Brain pericyte (primary cell): Measurements from ENCODE around the gene RPL15.
A peak's percentile ranks its signal among the peaks of the same experiment; 100 is the strongest.
"Not testable (repeated sequence)": the region's sequence is repeated elsewhere in the genome, so short reads cannot be mapped to it uniquely, and the experiment has no call there.

Experiments
- DNase-seq: peaks from one replicate; pipeline ENCODE4 v3.0.0-alpha.2; 2012; ENCODE audit warnings: low read depth, low spot score

Gene RPL15

DNA sequence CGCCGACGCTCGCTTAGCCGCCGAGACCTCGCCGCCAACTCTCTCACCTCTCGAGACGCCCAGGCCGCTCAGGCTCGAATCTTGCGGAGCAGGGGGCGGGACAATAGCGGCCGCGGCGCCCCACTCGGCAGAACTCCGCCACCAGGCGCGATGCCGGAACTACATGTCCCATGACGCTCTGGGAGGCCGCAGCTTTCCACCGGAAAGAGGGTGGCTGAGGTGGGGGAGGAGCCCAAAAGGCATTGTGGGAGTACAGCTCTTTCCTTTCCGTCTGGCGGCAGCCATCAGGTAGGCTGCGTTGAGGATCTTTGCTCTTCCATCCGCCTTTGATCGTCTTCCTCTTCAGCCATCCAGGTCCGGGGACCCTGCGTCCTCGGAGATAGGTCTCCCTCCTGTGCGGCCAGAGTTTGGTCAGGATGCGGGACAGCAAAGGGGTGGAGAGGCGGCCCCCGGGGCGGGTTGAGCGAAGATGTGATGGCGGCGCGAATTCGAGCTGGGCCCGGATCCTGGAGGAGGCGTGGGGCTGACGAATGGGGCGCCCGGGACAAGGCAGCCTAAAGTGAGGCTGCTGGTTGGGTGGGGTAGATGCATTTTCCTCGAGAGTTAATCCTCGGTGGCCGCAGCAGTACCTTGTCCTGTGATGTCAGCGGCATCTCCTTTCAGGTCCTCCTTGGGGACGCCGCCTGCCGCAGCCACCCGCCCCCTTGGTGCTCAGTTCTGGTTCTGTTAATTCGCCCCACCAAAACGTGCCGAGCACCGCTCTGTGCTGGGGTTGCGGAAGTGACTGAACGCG is at the start of gene RPL15, which contains the start of gene NKIRAS1:
Gene RPL15 (plus strand): TSS at position 247 of the 793 bp plus-strand sequence. CDS start 728 bp downstream, outside the sequence.
Gene NKIRAS1 (minus strand): TSS at position 105 of the 793 bp plus-strand sequence. CDS start 6,086 bp downstream, outside the sequence.
- peak; percentile 82 for DNase-seq

DNA sequence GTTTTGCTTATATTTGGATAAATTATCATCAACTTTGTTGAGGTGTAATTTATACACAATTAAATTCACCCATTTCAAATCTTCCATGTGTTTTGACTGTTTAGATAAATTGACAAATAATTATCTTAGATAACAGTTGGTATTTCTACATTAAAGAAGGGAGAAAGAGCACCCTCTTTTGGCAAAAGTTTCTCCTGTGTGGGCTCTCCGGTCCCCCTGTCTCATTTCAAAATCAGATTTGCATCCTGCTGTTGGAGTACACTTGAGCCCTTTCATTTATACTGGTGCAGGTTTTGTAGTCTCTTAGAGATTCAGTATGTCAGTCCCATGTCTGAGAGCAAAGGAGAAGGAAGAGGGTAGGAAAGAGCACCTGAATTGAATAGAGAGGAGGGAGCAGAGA is 49.5 kb upstream of the RPL15 start:
- DNase-seq: no peak

DNA sequence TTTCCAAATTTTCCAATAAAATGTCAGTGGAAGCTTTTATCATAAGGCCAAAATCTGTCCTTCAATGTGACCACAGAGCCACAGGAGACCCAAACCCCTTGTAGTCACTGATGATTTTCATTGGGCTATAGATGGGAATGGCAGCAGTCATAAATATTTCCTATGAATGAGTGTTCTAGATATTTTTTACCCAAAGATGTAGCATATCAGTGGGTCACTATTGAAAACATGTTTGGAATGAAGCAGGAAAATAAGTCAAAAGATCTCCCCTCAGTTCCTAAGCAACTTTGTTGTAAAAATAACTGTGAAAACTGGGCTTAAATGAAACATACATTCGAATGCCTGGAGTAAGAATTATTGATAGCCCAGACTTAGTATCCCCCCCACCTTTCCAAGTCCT is 49.1 kb upstream of the RPL15 start:
- no peak for DNase-seq

DNA sequence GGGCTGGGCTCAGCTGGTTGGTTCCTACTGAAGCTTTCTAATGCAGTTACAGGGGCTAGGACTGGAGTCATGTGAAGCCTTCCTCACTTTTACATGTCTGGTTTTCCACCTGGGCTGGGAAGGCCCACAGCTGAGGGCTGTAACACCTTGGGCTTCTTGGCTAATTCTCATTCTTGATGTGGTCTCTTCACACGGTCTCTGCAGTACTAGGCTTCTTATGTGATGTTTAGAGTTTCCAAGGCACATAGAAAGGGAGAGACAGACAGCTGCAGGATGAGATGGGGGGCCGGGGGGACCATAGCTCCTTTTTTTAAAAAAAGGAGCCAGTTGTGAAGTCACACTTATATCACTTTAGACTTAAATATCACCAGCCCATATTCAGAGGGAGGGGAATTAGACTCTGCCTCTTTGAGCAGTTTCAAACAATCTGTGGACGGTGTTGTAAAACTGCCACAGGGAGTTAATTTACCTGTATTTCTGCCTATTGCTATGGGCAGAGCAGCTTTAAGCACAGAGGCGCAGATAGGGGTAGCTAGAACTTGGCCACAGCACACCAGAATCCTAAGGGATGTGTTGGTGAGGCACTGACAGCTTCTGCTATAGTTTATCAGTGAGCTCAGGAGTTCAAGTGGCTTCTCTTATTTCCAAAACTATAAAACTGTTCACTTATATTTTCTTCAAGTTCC is 46.8 kb upstream of the RPL15 start:
- no peak for DNase-seq

DNA sequence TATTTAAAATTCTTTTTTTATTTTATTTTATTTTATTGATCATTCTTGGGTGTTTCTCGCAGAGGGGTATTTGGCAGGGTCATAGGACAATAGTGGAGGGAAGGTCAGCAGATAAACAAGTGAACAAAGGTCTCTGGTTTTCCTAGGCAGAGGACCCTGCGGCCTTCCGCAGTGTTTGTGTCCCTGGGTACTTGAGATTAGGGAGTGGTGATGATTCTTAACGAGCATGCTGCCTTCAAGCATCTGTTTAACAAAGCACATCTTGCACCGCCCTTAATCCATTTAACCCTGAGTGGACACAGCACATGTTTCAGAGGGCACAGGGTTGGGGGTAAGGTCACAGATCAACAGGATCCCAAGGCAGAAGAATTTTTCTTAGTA is 46.3 kb upstream of the RPL15 start:
- not testable (repeated sequence) for DNase-seq

DNA sequence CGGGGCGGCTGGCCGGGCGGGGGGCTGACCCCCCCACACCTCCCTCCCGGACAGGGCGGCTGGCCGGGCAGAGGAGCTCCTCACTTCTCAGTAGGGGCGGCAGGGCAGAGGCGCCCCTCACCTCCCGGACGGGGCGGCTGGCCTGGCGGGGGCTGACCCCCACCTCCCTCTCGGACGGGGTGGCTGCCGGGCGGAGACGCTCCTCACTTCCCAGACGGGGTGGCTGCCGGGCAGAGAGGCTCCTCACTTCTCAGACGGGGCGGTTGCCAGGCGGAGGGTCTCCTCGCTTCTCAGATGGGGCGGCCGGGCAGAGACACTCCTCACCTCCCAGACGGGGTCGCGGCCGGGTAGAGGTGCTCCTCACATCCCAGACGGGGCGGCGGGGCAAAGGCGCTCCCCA is 45.6 kb upstream of the RPL15 start:
- not testable (repeated sequence) for DNase-seq

DNA sequence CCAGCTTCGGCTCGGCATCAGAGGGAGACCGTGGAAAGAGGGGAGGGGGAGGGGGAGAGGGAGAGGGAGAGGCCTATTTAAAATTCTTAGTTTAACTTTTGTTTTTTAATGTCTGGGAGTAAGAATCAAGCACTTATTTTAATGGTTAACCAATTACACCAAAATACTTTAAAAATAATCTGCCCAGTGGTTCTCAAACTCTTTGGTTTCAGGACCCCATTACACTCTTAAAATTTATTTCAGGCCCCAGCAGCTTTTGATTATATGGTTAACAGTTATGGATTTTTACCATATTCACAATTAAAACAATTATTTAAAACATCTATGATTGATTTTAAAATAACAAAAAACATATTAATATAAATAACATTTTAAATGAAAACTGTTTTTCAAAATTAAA is 44.6 kb upstream of the RPL15 start:
- DNase-seq: no peak

DNA sequence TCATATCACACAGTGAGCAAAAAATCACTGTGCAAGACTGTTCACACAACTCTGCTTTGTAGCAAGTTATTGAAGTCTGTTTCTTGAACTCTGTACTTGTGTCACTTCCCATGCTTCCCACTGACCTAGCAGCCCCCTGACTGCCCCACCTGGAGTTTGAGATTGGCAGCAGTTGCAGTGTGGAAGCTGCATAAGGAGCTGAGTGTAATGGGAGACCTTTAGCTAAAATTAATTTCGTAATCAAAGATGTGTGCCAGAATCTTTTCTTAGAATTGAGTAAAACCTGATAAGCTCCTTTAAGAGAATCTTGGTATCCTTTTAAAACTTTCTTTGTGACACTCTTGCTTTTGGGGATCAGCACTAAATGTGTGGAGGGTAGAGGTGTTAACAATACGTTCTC is 43.0 kb upstream of the RPL15 start:
- DNase-seq: no peak

DNA sequence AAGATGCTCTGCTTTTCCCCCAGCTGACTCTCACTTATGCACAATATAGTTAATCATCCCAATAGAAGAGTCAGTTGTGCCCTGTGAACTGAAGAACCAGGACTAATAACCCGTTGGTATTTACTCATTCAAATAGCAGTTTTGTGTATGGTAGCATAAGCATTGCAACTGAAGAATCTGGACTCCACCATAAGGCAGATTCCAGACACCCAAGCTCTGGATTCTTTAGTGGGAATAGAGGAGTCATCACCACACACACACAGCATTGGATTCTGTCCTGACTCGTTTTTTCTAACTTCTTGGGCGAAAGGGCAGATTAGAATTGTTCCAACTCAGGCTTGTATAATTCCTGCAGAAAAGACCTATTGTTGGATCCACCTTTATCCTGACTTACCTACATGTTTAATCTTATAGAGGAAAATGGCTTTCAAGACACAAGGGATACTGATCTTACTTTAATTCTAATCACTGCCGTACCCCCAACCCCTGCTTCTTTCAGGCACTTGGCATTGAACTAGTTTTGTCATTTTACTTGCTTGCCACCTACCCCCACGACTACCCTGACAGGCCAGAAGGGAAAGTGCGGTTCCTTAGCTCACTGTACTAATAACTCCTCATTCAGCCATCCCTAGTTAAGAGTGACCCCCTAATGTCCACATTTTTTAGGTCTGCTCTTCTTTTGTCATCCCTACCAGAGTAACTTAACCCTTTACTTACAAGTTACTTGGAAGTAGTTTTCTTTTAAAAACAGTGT is 42.4 kb upstream of the RPL15 start:
- no peak for DNase-seq

DNA sequence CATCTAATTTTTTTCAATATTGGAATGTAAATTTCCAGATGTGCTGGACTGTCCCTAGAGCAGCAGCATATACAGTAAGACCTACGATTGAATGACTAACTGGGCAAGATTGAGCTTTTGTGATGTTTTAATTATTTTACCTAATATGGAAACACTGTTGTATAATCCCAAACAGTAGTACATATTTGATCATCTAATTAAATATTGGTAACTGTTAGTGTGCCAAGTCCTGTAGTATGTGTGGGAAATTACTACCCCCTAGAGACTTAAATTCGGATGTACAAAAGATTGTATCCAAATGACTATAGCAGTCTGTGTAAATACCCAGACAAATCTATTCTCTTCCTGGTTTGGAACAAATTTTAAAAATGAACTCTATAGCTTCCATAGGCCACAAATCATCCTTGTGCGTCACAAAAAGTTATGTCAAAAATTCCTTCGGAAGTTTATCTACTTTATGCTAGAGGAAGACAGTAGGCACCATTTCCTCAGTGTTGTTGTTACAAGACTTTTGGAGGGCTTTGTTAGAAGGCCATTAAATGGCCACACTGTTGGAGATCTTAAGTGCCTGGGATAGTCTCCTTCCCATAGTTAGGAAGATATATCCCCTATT is 41.7 kb upstream of the RPL15 start:
- no peak for DNase-seq

DNA sequence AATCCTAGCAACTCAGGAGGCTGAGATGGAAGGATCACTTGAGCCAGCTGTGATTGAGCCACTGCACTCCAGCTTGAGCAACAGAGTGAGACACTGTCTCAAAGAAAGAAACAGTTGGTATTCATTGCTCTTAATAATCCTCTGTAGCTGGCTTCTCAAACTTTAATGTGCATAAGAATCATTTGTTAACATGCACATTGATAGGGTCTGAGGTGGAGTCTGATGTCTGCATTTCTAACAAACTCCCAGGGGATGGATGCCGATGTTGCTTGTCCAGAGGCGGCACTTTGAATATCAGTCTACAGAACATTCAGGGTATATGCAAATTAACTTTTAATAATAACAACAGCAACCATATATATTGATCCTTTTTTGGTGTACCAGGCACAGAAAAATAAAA is 40.0 kb upstream of the RPL15 start:
- DNase-seq: no peak

DNA sequence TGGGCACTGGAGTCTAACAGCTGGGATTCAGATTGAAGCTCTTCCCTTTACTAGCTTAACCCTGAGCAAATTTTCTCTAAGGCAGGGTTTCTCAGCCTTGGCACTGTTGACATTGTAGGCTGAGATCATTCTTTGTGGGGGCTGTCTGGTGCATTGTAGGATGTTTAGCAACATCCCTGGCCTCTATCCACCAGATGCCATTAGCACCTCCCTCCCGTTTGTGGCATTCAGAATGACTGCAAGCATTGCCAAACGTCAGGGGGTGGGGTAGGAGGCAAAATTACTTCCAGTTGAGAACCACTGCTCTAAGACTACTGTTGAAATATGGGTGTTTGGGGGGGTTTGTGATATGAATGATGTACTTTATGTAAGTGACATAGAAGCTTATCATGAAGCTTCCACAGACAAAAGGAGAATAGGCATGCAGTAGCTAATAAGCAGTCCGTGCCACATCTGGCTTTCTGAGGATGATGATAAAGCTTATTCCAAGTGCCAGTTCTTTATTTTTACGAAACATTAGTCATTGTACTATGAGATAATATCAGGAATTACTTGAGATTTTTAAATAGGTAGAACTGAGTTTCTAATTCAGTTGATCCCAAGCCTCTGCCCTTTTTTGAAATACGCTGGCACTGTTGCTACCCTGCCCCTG is 39.5 kb upstream of the RPL15 start:
- DNase-seq: peak; percentile 18

DNA sequence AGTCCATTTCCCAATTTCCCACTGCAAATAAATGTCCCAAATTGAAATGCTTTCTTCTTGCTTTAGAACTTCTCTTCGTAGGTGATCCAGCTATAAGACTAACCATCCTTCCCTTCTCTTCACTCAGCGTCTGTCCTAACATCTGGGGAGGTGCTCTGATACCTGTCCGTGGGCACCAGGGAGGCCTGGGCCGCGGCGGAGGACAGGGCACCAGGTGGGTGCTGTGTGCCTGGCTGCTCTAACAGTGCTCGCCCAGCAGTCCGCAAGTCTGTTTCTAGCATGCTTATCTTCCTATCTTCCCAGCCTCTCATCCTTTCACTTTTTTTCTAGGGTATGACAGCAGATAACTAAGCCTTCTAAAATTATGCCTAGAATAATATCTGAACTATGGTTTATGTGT is 37.4 kb upstream of the RPL15 start:
- DNase-seq: no peak

DNA sequence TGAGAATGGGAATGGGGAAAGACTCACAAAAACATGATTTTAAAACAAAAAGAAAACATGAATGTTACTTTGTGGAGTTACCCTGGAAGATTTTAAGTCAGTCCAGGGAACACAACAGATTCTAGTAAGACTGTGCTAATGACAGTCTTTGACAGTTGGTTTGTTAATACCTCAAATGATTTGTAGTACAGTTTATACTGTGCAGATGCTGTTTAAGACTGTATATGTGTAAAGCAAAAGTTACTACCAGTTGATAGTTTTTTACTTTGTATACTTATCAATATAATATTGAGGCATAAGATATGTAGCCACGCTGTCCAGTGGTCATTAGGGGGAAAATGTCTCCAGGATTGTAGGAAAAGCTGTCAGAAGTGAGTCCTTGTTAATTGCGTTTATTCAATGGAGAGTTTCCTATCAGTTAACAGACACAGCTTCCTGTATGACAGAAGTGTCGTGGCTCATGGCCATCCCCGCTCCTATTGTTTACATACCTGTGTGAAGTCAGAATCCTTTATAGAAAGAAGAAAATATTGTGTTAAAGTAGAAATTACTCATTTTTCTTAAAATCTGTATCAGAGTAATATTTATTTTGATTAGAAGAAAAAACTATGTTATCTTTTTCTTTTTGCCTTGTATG is 36.1 kb upstream of the RPL15 start:
- no peak for DNase-seq

DNA sequence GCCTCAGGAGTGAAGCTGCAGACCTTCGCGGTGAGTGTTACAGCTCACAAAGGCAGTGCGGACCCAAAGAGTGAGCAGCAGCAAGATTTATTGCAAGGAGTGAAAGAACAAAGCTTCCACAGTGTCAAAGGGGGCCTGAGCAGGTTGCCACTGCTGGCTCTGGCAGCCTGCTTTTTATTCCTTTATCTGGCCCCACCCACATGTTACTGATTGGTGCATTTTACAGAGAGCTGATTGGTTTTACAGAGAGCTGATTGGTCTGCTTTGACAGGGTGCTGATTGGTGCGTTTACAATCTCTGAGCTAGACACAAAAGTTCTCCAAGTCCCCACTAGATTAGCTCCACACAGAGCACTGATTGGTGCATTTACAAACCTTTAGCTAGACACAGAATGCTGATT is 34.9 kb upstream of the RPL15 start:
- DNase-seq: not testable (repeated sequence)

DNA sequence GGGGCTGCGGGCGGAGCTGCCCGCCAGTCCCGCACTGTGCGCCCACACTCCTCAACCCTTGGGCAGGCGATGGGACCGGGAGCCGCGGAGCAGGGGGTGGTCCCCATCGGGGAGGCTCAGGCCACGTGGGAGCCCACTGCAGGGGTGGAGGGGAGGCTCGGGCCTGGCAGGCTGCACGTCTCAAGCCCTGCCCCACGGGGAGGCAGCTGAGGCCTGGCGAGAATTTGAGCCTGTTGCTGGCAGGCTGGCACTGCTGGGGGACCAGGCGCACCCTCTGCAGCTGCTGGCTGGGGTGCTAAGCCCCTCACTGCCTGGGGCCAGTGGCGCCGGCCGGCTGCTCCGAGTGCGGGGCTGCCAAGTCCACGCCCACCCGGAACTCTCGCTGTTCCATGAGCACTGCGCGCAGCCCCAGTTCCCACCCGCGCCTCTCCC is 34.4 kb upstream of the RPL15 start:
- DNase-seq: no peak

DNA sequence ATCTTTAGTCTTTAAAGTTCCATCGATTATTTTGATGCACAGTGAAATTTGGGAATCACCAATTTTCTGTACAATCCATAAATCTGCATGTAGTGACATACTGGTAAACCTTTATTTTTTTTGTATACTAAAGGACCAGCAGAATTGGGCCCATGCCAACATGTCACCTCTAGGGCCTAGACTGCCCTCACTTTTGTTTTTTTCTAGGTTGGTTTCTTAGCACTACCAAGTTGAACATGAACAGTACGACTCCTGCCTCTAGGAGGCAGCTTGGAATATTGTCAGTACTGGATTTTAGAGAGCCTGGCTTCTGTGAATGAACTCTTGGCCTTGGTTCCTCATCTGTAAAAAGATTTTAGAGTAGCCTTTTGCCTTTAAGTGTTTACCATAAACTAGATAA is 32.5 kb upstream of the RPL15 start:
- no peak for DNase-seq

DNA sequence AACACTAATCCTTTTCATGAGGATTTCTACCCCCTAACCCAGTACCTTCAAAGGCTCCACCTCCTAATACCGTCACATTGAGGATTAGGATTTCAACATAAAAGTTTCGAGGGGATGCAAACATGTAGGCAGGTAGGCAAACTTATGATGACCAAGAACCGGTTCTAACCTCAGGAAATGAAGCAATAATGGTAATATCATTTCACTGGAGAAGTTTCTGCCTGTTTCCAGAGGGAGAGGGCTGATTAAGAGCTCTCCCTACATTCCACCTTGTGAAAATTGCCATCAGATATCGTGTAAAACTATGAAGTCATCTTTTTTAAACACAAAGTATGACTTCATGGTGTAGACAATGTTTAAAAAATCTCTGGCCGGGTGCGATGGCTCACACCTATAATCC is 31.7 kb upstream of the RPL15 start:
- DNase-seq: no peak

DNA sequence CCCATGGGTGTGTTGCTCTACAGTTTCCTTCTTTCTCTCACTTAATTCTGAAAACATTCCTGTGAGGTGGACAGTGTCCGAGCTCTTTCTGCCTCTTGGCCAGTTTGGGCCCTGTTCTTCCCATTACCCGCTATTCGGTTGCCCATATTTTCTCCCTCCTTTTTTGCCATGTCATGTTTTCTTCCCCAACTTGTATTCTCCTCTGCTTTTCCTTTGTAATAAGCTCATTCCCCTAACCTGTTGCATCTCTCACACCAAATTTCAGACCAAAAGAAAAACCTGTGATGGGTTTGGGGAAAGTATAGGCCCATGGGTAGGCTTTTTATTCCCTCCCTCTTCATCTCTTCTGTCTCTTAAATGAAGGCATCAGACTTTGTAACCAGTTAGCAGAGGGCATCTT is 30.6 kb upstream of the RPL15 start:
- no peak for DNase-seq

DNA sequence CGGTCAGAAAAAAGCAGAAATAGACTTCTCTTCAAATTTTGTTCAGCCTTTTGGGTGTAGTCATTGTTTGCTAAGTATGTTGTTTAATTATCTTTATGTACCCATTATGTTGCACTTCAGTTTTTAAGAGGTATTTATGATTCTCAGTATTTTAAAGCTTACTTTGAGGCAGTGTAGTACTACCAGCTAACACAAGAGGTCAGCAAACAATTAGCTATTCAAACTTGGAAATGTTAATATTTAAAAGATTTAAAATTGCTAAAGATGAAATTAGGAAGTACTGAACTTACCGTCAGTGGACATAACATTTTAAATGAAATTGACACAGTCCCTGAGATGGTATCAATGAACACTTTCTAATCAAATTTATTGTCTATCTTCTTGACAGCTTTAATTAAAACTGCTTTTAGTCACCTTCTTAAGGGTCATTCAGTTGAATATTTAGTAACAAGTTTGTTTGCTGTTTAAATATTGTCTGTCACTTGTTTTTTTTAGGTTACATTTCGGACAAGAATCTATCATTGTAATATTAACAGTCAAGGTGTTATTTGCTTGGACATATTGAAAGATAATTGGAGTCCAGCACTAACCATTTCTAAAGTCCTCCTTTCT is 28.2 kb upstream of the RPL15 start:
- no peak for DNase-seq
